ENCODE measurements around the gene CTNNA2.
A peak's percentile ranks its signal among the peaks of the same experiment; 100 is the strongest.

Gene CTNNA2

GRCh38 chr2:79512442-79513401 lies at the start of gene CTNNA2:
Gene CTNNA2, plus strand, starts transcription at chr2:79513051.
- Histone ChIP-seq H3K27me3 (ENCODE audit: control insufficient read depth, insufficient read depth, low read length) (peaks cover 36% of the 10 kb centered on the region), H3K9ac (ENCODE audit: low read length) (no peak within 1 kb of the TSS), H3K36me3 (ENCODE audit: control insufficient read depth, insufficient read depth, low read length) (no peaks in the 10 kb centered on the region), H3K9me3 (ENCODE audit: control insufficient read depth, insufficient read depth, low read depth, low read length) (no peaks in the 10 kb centered on the region), H3K27ac (ENCODE audit: low read depth, low read length) (no peak within 1 kb of the TSS), H3K4me3 (ENCODE audit: low read depth, low read length) (peak within 1 kb of the TSS; percentile 88), H3K4me1 (ENCODE audit: control insufficient read depth, insufficient read depth, low read length) (peaks cover 10% of the 10 kb centered on the region)

- no peak overlapping the region for H3K9ac ChIP-seq (ENCODE audit: low read length)
- H3K4me3 ChIP-seq (ENCODE audit: low read depth, low read length), result no peak overlapping the region
- H3K4me1 ChIP-seq (ENCODE audit: control insufficient read depth, insufficient read depth, low read length), result no peaks in the 10 kb centered on the region
- no peaks in the 10 kb centered on the region for H3K9me3 ChIP-seq (ENCODE audit: control insufficient read depth, insufficient read depth, low read depth, low read length)
- H3K27me3 ChIP-seq (ENCODE audit: control insufficient read depth, insufficient read depth, low read length), result no peaks in the 10 kb centered on the region
- H3K36me3 ChIP-seq (ENCODE audit: control insufficient read depth, insufficient read depth, low read length), result no peaks in the 10 kb centered on the region
- H3K27ac ChIP-seq (ENCODE audit: low read depth, low read length), result no peak overlapping the region
Observed at GRCh38 chr2:79487399-79487798, 25.5 kb upstream of the CTNNA2 start.

GRCh38 chr2:79511320-79511951 lies 1.4 kb upstream of the CTNNA2 start:
- Histone ChIP-seq H3K4me1 (ENCODE audit: control insufficient read depth, insufficient read depth, low read length) (peaks cover 10% of the 10 kb centered on the region), H3K27ac (ENCODE audit: low read depth, low read length) (no peak overlapping the region), H3K27me3 (ENCODE audit: control insufficient read depth, insufficient read depth, low read length) (peaks cover 37% of the 10 kb centered on the region), H3K9ac (ENCODE audit: low read length) (no peak overlapping the region), H3K36me3 (ENCODE audit: control insufficient read depth, insufficient read depth, low read length) (no peaks in the 10 kb centered on the region), H3K9me3 (ENCODE audit: control insufficient read depth, insufficient read depth, low read depth, low read length) (no peaks in the 10 kb centered on the region), H3K4me3 (ENCODE audit: low read depth, low read length) (peak overlapping the region; percentile 88)

GRCh38 chr2:79513711-79514110 lies 860 bp downstream of the CTNNA2 start:
- peak overlapping the region; percentile 88 for H3K4me3 ChIP-seq (ENCODE audit: low read depth, low read length)
- no peaks in the 10 kb centered on the region for H3K9me3 ChIP-seq (ENCODE audit: control insufficient read depth, insufficient read depth, low read depth, low read length)
- no peak overlapping the region for H3K27ac ChIP-seq (ENCODE audit: low read depth, low read length)
- H3K9ac ChIP-seq (ENCODE audit: low read length), result no peak overlapping the region
- peaks cover 32% of the 10 kb centered on the region for H3K27me3 ChIP-seq (ENCODE audit: control insufficient read depth, insufficient read depth, low read length)
- H3K4me1 ChIP-seq (ENCODE audit: control insufficient read depth, insufficient read depth, low read length), result peaks cover 10% of the 10 kb centered on the region
- H3K36me3 ChIP-seq (ENCODE audit: control insufficient read depth, insufficient read depth, low read length), result no peaks in the 10 kb centered on the region

- no peak overlapping the region for H3K9ac ChIP-seq (ENCODE audit: low read length)
- no peak overlapping the region for H3K4me3 ChIP-seq (ENCODE audit: low read depth, low read length)
- H3K9me3 ChIP-seq (ENCODE audit: control insufficient read depth, insufficient read depth, low read depth, low read length), result no peaks in the 10 kb centered on the region
- H3K4me1 ChIP-seq (ENCODE audit: control insufficient read depth, insufficient read depth, low read length), result no peaks in the 10 kb centered on the region
- H3K27me3 ChIP-seq (ENCODE audit: control insufficient read depth, insufficient read depth, low read length), result no peaks in the 10 kb centered on the region
- no peak overlapping the region for H3K27ac ChIP-seq (ENCODE audit: low read depth, low read length)
- H3K36me3 ChIP-seq (ENCODE audit: control insufficient read depth, insufficient read depth, low read length), result no peaks in the 10 kb centered on the region
Observed at GRCh38 chr2:79529636-79530035, 16.8 kb downstream of the CTNNA2 start.

- Histone ChIP-seq H3K9ac (ENCODE audit: low read length) (no peak overlapping the region), H3K27ac (ENCODE audit: low read depth, low read length) (no peak overlapping the region), H3K4me3 (ENCODE audit: low read depth, low read length) (no peak overlapping the region), H3K27me3 (ENCODE audit: control insufficient read depth, insufficient read depth, low read length) (no peaks in the 10 kb centered on the region), H3K4me1 (ENCODE audit: control insufficient read depth, insufficient read depth, low read length) (no peaks in the 10 kb centered on the region), H3K36me3 (ENCODE audit: control insufficient read depth, insufficient read depth, low read length) (no peaks in the 10 kb centered on the region), H3K9me3 (ENCODE audit: control insufficient read depth, insufficient read depth, low read depth, low read length) (no peaks in the 10 kb centered on the region)
Observed at GRCh38 chr2:79530443-79530842, 17.6 kb downstream of the CTNNA2 start.

- Histone ChIP-seq H3K9ac (ENCODE audit: low read length) (no peak overlapping the region), H3K4me1 (ENCODE audit: control insufficient read depth, insufficient read depth, low read length) (no peaks in the 10 kb centered on the region), H3K9me3 (ENCODE audit: control insufficient read depth, insufficient read depth, low read depth, low read length) (peaks cover 64% of the 10 kb centered on the region), H3K36me3 (ENCODE audit: control insufficient read depth, insufficient read depth, low read length) (peaks cover 3% of the 10 kb centered on the region; the same call in 1 of the 2 replicates), H3K27ac (ENCODE audit: low read depth, low read length) (no peak overlapping the region), H3K27me3 (ENCODE audit: control insufficient read depth, insufficient read depth, low read length) (no peaks in the 10 kb centered on the region), H3K4me3 (ENCODE audit: low read depth, low read length) (no peak overlapping the region)
Observed at GRCh38 chr2:79547568-79547967, 34.7 kb downstream of the CTNNA2 start.

- Histone ChIP-seq H3K9me3 (ENCODE audit: control insufficient read depth, insufficient read depth, low read depth, low read length) (peaks cover 65% of the 10 kb centered on the region), H3K9ac (ENCODE audit: low read length) (no peak overlapping the region), H3K36me3 (ENCODE audit: control insufficient read depth, insufficient read depth, low read length) (peaks cover 3% of the 10 kb centered on the region; the same call in 1 of the 2 replicates), H3K27me3 (ENCODE audit: control insufficient read depth, insufficient read depth, low read length) (no peaks in the 10 kb centered on the region), H3K4me3 (ENCODE audit: low read depth, low read length) (no peak overlapping the region), H3K4me1 (ENCODE audit: control insufficient read depth, insufficient read depth, low read length) (peaks cover 6% of the 10 kb centered on the region; the same call in 1 of the 2 replicates), H3K27ac (ENCODE audit: low read depth, low read length) (no peak overlapping the region)
Observed at GRCh38 chr2:79552653-79553052, 39.8 kb downstream of the CTNNA2 start.

- Histone ChIP-seq H3K27ac (ENCODE audit: low read depth, low read length) (0 out of 2 replicates have a peak overlapping the region, but pooled peaks have one; percentile 53), H3K9ac (ENCODE audit: low read length) (no peak overlapping the region), H3K4me1 (ENCODE audit: control insufficient read depth, insufficient read depth, low read length) (peaks cover 6% of the 10 kb centered on the region; the same call in 1 of the 2 replicates), H3K36me3 (ENCODE audit: control insufficient read depth, insufficient read depth, low read length) (no peaks in the 10 kb centered on the region), H3K9me3 (ENCODE audit: control insufficient read depth, insufficient read depth, low read depth, low read length) (peaks cover 45% of the 10 kb centered on the region), H3K27me3 (ENCODE audit: control insufficient read depth, insufficient read depth, low read length) (no peaks in the 10 kb centered on the region), H3K4me3 (ENCODE audit: low read depth, low read length) (no peak overlapping the region)
Observed at GRCh38 chr2:79554899-79555298, 42.0 kb downstream of the CTNNA2 start.

- Histone ChIP-seq H3K36me3 (ENCODE audit: control insufficient read depth, insufficient read depth, low read length) (no peaks in the 10 kb centered on the region), H3K4me1 (ENCODE audit: control insufficient read depth, insufficient read depth, low read length) (no peaks in the 10 kb centered on the region), H3K9ac (ENCODE audit: low read length) (no peak overlapping the region), H3K27me3 (ENCODE audit: control insufficient read depth, insufficient read depth, low read length) (no peaks in the 10 kb centered on the region), H3K4me3 (ENCODE audit: low read depth, low read length) (no peak overlapping the region), H3K9me3 (ENCODE audit: control insufficient read depth, insufficient read depth, low read depth, low read length) (no peaks in the 10 kb centered on the region), H3K27ac (ENCODE audit: low read depth, low read length) (no peak overlapping the region)
Observed at GRCh38 chr2:79564065-79564464, 51.2 kb downstream of the CTNNA2 start.

GRCh38 chr2:79569048-79569447 lies 56.2 kb downstream of the CTNNA2 start:
- H3K36me3 ChIP-seq (ENCODE audit: control insufficient read depth, insufficient read depth, low read length), result no peaks in the 10 kb centered on the region
- no peaks in the 10 kb centered on the region for H3K4me1 ChIP-seq (ENCODE audit: control insufficient read depth, insufficient read depth, low read length)
- H3K9ac ChIP-seq (ENCODE audit: low read length), result no peak overlapping the region
- H3K4me3 ChIP-seq (ENCODE audit: low read depth, low read length), result no peak overlapping the region
- H3K9me3 ChIP-seq (ENCODE audit: control insufficient read depth, insufficient read depth, low read depth, low read length), result no peaks in the 10 kb centered on the region
- H3K27ac ChIP-seq (ENCODE audit: low read depth, low read length), result no peak overlapping the region
- H3K27me3 ChIP-seq (ENCODE audit: control insufficient read depth, insufficient read depth, low read length), result no peaks in the 10 kb centered on the region

All from HUES6 (cell line).